ENCODE measurements around the gene YIPF5.

The YIPF5 gene

DNA sequence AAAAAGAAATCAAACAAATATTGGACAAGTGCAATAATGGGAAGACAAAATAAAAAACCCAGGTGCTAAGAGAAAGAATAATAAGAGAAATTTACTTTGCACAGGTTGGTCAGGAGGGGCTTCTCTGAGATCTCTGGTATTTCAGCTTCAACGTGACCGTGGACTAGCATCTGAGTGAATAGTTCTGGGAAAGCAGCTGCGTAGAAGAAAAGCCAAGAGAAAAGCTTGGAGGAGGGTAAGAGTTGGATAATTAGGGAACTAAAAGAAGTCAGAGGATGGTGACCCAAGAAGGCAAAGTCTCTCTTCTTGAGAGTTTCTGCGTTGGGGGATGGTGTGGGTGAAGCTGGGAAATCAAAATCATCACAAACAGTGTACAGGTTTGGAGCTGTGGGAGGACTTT is 41.6 kb downstream of the YIPF5 start:
- no peak for DNase-seq (ENCODE audit: low read depth)
- no peak for TF ChIP-seq CTCF (conservative IDR thresholded peaks at IDR 0.05; ENCODE audit: low read depth, low read length)
- H3K4me3 ChIP-seq (ENCODE audit: low read length) = no peak overlapping the region

DNA sequence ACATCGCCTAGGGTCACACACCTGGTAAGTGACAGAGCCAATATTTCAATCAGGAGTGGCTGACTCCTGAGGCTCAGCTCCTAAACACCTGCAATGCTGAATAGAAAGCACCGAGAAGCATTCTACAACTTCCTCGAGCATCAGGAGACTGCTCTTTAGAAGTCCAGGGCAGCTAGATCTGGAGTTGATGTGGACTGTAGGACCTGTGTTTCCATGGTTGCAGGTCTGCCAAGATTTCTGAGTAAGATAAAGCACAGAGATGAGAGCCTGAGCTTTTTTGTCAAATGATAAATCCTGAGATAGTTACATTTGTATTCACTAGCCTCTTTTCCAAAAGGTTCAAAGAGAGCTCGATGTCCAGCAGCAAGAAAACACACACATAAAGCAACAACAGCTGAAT is 43.8 kb downstream of the YIPF5 start:
- H3K4me3 ChIP-seq (ENCODE audit: low read length) = no peak overlapping the region
- DNase-seq (ENCODE audit: low read depth) = no peak
- no peak for TF ChIP-seq CTCF (conservative IDR thresholded peaks at IDR 0.05; ENCODE audit: low read depth, low read length)

DNA sequence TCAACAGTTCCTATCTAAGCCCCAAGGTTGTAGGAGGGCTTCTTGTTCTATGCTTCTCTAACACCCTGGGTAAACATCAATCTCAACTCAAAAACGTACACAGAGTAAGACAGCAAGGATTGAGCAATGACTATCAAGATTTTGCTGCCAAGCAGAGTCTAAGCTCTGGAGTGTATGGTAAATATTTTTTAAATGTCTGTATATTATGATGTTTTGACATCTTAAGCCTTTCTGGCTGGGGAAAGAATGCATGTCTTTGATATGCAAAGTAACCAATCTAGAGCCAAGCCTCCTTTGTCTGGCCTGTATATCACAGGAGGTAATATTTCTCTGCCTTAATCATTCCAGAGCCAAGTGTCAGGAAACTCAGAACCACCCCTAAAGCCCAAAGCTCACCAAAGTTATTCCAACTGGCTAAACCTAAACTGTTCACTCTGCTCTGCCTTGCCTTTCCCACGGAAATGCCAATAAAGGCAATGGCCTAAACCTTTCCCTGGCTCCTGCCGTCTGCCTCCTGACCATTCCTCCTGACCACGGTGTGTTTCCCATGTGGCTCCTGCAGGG is 45.2 kb downstream of the YIPF5 start:
- H3K4me3 ChIP-seq (ENCODE audit: low read length) = no peak overlapping the region
- no peak for TF ChIP-seq CTCF (conservative IDR thresholded peaks at IDR 0.05; ENCODE audit: low read depth, low read length)
- DNase-seq (ENCODE audit: low read depth) = no peak

DNA sequence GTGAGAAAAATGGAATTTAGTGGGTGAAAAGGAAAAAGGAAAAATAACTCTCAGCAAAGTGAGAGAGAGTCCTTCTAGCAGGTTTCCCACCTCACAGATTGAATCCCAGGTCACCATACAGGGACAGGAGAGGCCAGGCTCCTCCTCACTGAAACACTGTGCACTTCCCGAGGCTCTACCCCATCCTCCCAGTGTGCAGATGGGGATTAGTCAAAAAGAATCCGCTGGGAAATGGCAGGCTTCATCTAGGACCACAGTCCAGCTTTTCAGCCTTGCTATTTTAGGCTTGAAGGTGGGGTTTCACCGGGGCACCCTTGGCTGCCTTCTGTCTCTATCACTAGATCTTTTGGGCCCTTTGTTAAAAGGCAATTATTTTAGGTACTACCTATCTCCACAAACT is 47.8 kb downstream of the YIPF5 start:
- H3K4me3 ChIP-seq (ENCODE audit: low read length) = no peak overlapping the region
- no peak for TF ChIP-seq CTCF (conservative IDR thresholded peaks at IDR 0.05; ENCODE audit: low read depth, low read length)
- no peak for DNase-seq (ENCODE audit: low read depth)

DNA sequence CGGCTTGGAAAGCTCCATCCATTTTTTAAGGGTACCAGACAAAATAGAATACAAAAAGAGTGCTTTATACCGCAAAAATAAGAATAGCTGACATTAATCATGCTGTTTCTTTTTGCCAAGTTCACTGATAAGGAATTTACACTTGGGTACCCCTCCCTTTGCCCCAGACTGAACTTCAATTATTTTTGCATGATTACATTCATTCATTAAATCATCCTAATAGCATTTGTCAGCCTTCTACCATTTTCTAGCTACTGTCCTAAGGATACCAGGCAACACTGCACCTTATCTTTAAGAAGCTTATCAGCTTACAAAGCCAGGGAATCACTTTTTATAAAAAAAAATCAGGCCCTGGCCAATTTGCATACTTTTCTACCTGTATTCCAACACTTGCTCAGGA is 48.4 kb downstream of the YIPF5 start:
- no peak overlapping the region for H3K4me3 ChIP-seq (ENCODE audit: low read length)
- no peak for TF ChIP-seq CTCF (conservative IDR thresholded peaks at IDR 0.05; ENCODE audit: low read depth, low read length)
- DNase-seq (ENCODE audit: low read depth) = no peak

DNA sequence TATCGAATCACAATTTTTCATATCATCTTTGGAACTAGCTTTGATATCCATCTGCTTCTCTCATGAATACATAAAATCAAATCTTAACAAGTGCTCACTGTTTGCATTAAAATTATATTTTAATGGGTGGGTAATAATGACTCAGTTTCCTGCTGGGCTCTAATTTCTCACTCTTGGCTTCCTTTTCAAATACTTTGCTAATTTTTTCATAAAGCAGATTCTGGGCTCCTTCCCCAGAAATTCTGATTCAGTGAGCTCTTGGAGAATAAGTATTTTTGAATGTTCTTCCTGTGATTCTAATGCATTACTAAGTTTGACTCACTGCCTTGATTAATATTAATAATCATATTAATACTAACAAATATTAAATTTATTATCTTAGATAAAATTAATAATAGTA is 48.9 kb downstream of the YIPF5 start:
- no peak overlapping the region for H3K4me3 ChIP-seq (ENCODE audit: low read length)
- no peak for TF ChIP-seq CTCF (conservative IDR thresholded peaks at IDR 0.05; ENCODE audit: low read depth, low read length)
- DNase-seq (ENCODE audit: low read depth) = no peak

DNA sequence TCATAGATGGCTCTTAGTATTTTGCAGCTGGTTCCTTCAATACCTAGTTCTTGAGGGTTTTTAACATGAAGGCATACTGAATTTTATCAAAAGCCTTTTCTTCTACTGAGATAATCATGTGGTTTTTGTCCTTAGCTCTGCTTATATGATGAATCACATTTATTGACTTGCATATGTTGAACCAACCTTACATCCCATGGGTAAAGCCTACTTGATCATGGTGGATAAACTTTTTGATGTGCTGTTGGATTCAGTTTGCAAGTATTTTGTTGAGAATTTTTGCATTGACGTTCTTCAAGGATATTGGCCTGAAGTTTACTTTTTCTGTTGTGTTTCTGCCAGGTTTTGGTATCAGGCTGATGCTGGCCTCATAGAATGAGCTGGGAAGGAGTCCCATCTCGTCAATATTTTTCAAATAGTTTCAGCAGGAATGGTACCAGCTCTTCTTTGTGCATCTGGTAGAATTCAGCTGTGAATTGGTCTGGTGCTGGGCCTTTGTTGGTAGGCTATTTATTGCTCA is 49.7 kb downstream of the YIPF5 start:
- no peak for DNase-seq (ENCODE audit: low read depth)
- H3K4me3 ChIP-seq (ENCODE audit: low read length) = no peak overlapping the region
- TF ChIP-seq CTCF (conservative IDR thresholded peaks at IDR 0.05; ENCODE audit: low read depth, low read length) = no peak

All from retinal pigment epithelial cell (primary cell).